Left ventricle myocardium inferior (tissue), 1 donor: ENCODE data around the gene ACSF3. TPM values are rescaled to one million over a fixed set of nuclear protein-coding genes. Genes with fewer than 3 reads are reported as not detected.

Experiments used
- DNase-seq: peaks from one replicate; pipeline ENCODE4 v3.0.0-alpha.2; 2020
- H3K27ac ChIP-seq: fragments of 200-600 bp; replicated peaks from 2 replicates; pipeline ENCODE4 v1.8.0; 2021
- H3K27me3 ChIP-seq: fragments of 200-600 bp; 2 replicates; pipeline ENCODE4 v1.8.0; 2021; ENCODE audit warnings: low read depth
- H3K36me3 ChIP-seq: fragments of 200-600 bp; 2 replicates; pipeline ENCODE4 v1.8.0; 2021
- H3K4me1 ChIP-seq: fragments of 200-600 bp; 2 replicates; pipeline ENCODE4 v1.8.0; 2021
- H3K4me3 ChIP-seq: fragments of 200-600 bp; 2 replicates; pipeline ENCODE4 v1.8.0; 2021; ENCODE audit warnings: mild to moderate bottlenecking, moderate library complexity
- H3K9me3 ChIP-seq: fragments of 200-600 bp; replicated peaks from 2 replicates; pipeline ENCODE4 v1.8.0; 2021
- CTCF ChIP-seq: fragments of 200-600 bp; IDR thresholded peaks from 2 replicates; pipeline ENCODE4 v1.8.0; 2021; ENCODE audit warnings: antibody characterized with exemption, mild to moderate bottlenecking, borderline replicate concordance
- intact Hi-C: fragments of 100-400 bp; cut with micrococcal nuclease; formaldehyde crosslinking; loops from one replicate; pipeline ENCODE4 v1.11.0; 2022
- total RNA-seq: library from RNA; stranded (reverse); fragmentation: NEBNext Ultra II Directional; extraction: Animal tissue kit (Norgen Biotek cat#: 25700); gene quantifications from one replicate; pipeline ENCODE4 v1.2.1, GENCODE V29; 2021
- donor health status: DM: no; HTN: yes; CAD: no; lungs with severe emphysema.

ACSF3 gene
- total RNA-seq, 1 donor from 2014 or later = 16.7 TPM

GRCh38 chr16:89201439-89202377 lies 108.1 kb downstream of the ACSF3 start:
- peaks cover 100% of the 10 kb centered on the region for H3K27me3 ChIP-seq
- peak; percentile 51 for DNase-seq
- H3K36me3 ChIP-seq = no peaks in the 10 kb centered on the region
- no peak overlapping the region for H3K27ac ChIP-seq
- peaks cover 16% of the 10 kb centered on the region for H3K4me1 ChIP-seq
- intact Hi-C loops = no loop called here
- H3K4me3 ChIP-seq = peak overlapping the region; percentile 51
- TF ChIP-seq CTCF = no peak
- peaks cover 4% of the 10 kb centered on the region for H3K9me3 ChIP-seq

GRCh38 chr16:89202422-89203215 lies 109.0 kb downstream of the ACSF3 start:
- intact Hi-C loops = no loop called here
- DNase-seq = no peak

More at GRCh38 chr16:89202422-89203215, 109.0 kb downstream of the ACSF3 start:
- Histone ChIP-seq H3K4me3 (peak overlapping the region; percentile 51), H3K4me1 (peaks cover 16% of the 10 kb centered on the region), H3K27me3 (peaks cover 97% of the 10 kb centered on the region), H3K27ac (no peak overlapping the region), H3K9me3 (peaks cover 4% of the 10 kb centered on the region), H3K36me3 (no peaks in the 10 kb centered on the region)
- no peak for TF ChIP-seq CTCF

Other genes with a start within 250 kb of the ACSF3 start
- gene GALNS, start 236.9 kb upstream of the ACSF3 start, total RNA-seq = 15.5 TPM
- gene TRAPPC2L, start 236.7 kb upstream of the ACSF3 start, total RNA-seq = 52.7 TPM
- gene PABPN1L, start 227.2 kb upstream of the ACSF3 start, total RNA-seq = not detected
- 8.6 TPM for gene CBFA2T3, start 116.6 kb upstream of the ACSF3 start, total RNA-seq
- gene CDH15, start 77.9 kb downstream of the ACSF3 start, total RNA-seq = not detected
- not detected for gene SLC22A31, start 106.7 kb downstream of the ACSF3 start, total RNA-seq
- gene ZNF778, start 123.9 kb downstream of the ACSF3 start, total RNA-seq = 8.7 TPM